K562 (cell line): Measurements from ENCODE around the gene GFM2. TPM values are rescaled to one million over a fixed set of nuclear protein-coding genes. Genes with fewer than 3 reads are reported as not detected.
"Not testable (repeated sequence)": the region's sequence is repeated elsewhere in the genome, so short reads cannot be mapped to it uniquely, and the experiment has no call there.

Experiments
- ATAC-seq: fragments of 200-7000 bp; cut with Tn5 transposase; 3 replicates; pipeline ENCODE4 v1.9.1; 2020; ENCODE audit warnings: moderate library complexity
- BruUV-seq: library from RNA; stranded (reverse); fragments of 400-500 nt; replicated peaks from 2 replicates; lab custom pipeline; 2021; lab: Mats Ljungman, UMichigan
- CTCF ChIA-PET: fragments of 300-600 bp; formaldehyde crosslinking; extraction: SDS; loops from one replicate; lab custom pipeline; 2021; ENCODE audit warnings: low intra/inter-chr PET ratio; lab: Yijun Ruan, JAX
- POLR2A ChIA-PET: fragments of 300-600, 350-650 bp; sonication (Branson Sonifier 250); formaldehyde crosslinking; extraction: SDS; loops from one replicate; lab custom pipeline; 2021; ENCODE audit warnings: antibody characterized with exemption, inconsistent platforms; lab: Yijun Ruan, JAX
- DNase-seq, 4 experiments: peaks; one replicate each; pipeline versions ENCODE4 v3.0.0 to v3.0.0-alpha.2; 2011 to 2018; ENCODE audit warnings: low spot score in 3 of 4, mixed read lengths in 3 of 4; ENCODE audit errors: extremely low read depth in 1 of 4
- FAIRE-seq: peaks from 2 replicates; lab custom pipeline; 2011; peaks lifted over from hg19 to GRCh38; lab: Jason Lieb, UNC
- H2AFZ ChIP-seq: 2 replicates; pipeline ENCODE4 v1.6.0; 2011; ENCODE audit warnings: low read depth, low read length, control low read depth, inconsistent platforms
- H3K27ac ChIP-seq: fragments of 200-600 bp; 3 replicates; pipeline ENCODE4 v1.8.0; 2011; ENCODE audit warnings: low read depth, mild to moderate bottlenecking, control low read depth, inconsistent platforms, low read length, moderate library complexity, mixed read lengths; ENCODE audit errors: extremely low read depth
- H3K27me3 ChIP-seq, 2 experiments: fragments of 300-600 bp in 1 of 2; 2 replicates in 1 of 2; 3 replicates in 1 of 2; pipeline versions ENCODE4 v1.6.0 to v1.8.0; 2011; ENCODE audit warnings: inconsistent platforms in 2 of 2, low read length in 2 of 2, mild to moderate bottlenecking in 1 of 2, mixed read lengths in 1 of 2, moderate library complexity in 1 of 2; ENCODE audit not compliant: control insufficient read depth in 2 of 2, insufficient read depth in 2 of 2
- H3K36me3 ChIP-seq: fragments of 300-600 bp; 3 replicates; pipeline ENCODE4 v1.8.0; 2011; ENCODE audit warnings: mild to moderate bottlenecking, low read length, inconsistent platforms; ENCODE audit not compliant: control insufficient read depth, insufficient read depth
- H3K4me1 ChIP-seq, 2 experiments: fragments of 200-600 bp in 1 of 2; replicated peaks in 1 of 2; 2 replicates in 1 of 2; 3 replicates in 1 of 2; pipeline versions ENCODE4 v1.5.1 to v1.8.0; 2011; ENCODE audit warnings: inconsistent platforms in 2 of 2, low read length in 2 of 2, mild to moderate bottlenecking in 1 of 2, mixed read lengths in 1 of 2, moderate library complexity in 1 of 2; ENCODE audit not compliant: control insufficient read depth in 2 of 2, insufficient read depth in 2 of 2
- H3K4me2 ChIP-seq: 2 replicates; pipeline ENCODE4 v1.6.1; 2011; ENCODE audit warnings: low read length, control low read depth, inconsistent platforms, mixed read lengths; ENCODE audit not compliant: insufficient read depth
- H3K4me3 ChIP-seq: fragments of 200-600 bp; sonication (generic), shearing (Covaris generic); 2 replicates; pipeline ENCODE4 v1.5.1; 2016; ENCODE audit warnings: control low read depth, inconsistent platforms
- H3K79me2 ChIP-seq: fragments of 200-600 bp; 3 replicates; pipeline ENCODE4 v1.8.0; 2011; ENCODE audit warnings: low read length, inconsistent platforms; ENCODE audit not compliant: control insufficient read depth, insufficient read depth
- H3K9ac ChIP-seq, 2 experiments: 2 replicates each; pipeline versions ENCODE4 v1.6.0 to v1.6.1; 2011; ENCODE audit warnings: low read depth in 2 of 2, low read length in 2 of 2, control low read depth in 1 of 2, inconsistent platforms in 1 of 2, mild to moderate bottlenecking in 1 of 2, mixed read lengths in 1 of 2; ENCODE audit not compliant: insufficient read depth in 1 of 2
- H3K9me1 ChIP-seq: one replicate; pipeline ENCODE4 v1.6.0; 2011; ENCODE audit warnings: inconsistent platforms, mild to moderate bottlenecking, low read length, moderate library complexity; ENCODE audit not compliant: control insufficient read depth, insufficient read depth
- H3K9me3 ChIP-seq: replicated peaks from 2 replicates; pipeline ENCODE4 v1.5.1; 2011; ENCODE audit warnings: low read depth, low read length, inconsistent platforms; ENCODE audit not compliant: control insufficient read depth, insufficient read depth
- H4K20me1 ChIP-seq: replicated peaks from 2 replicates; pipeline ENCODE4 v1.6.1; 2011; ENCODE audit warnings: low read length, inconsistent platforms, mixed read lengths; ENCODE audit not compliant: control insufficient read depth, insufficient read depth
- FUS ChIP-seq: fragments of 200-400 bp; formaldehyde crosslinking; optimal IDR thresholded peaks from 2 replicates; pipeline ENCODE3; 2017; ENCODE audit warnings: low read depth, low read length
- JUND ChIP-seq, 2 experiments: IDR thresholded peaks; 2 replicates in 1 of 2; 3 replicates in 1 of 2; pipeline ENCODE4 v1.6.1; 2011; ENCODE audit warnings: borderline replicate concordance in 2 of 2, low read depth in 2 of 2, low read length in 2 of 2, improper control_type of control experiment in 1 of 2, missing biosample characterization in 1 of 2, missing genetic modification characterization in 1 of 2, missing genetic modification reagents in 1 of 2
- MEF2D ChIP-seq: conservative IDR thresholded peaks from 2 replicates; pipeline ENCODE4 v1.6.1; 2016; ENCODE audit warnings: low read depth, missing genetic modification characterization, missing compliant biosample characterization
- RAD21 ChIP-seq, 2 experiments: fragments of 250-450 bp in 1 of 2; fragments of 450-650 bp in 1 of 2; sonication (Bioruptor Pico) in 1 of 2; formaldehyde crosslinking in 1 of 2; IDR thresholded peaks in 1 of 2; conservative IDR thresholded peaks in 1 of 2; 2 replicates each; pipeline versions ENCODE4 v1.4.0 to v1.8.0; 2020 to 2022; ENCODE audit warnings: mild to moderate bottlenecking in 2 of 2, moderate library complexity in 1 of 2
- SMC3 ChIP-seq: conservative IDR thresholded peaks from 2 replicates; pipeline ENCODE4 v1.6.1; 2011; ENCODE audit warnings: low read depth, low read length, improper control_type of control experiment; ENCODE audit not compliant: insufficient read depth
- ZNF124 ChIP-seq: sonication (generic); formaldehyde crosslinking; IDR thresholded peaks from 2 replicates; pipeline ENCODE4 v1.8.1; 2022; ENCODE audit warnings: missing genetic modification reagents
- ZNF76 ChIP-seq: fragments of 250-450 bp; sonication (Bioruptor Pico); IDR thresholded peaks from 2 replicates; pipeline ENCODE4 v1.4.0; 2020; ENCODE audit warnings: mild to moderate bottlenecking, moderate library complexity, borderline replicate concordance
- WGBS: fragments of 100-300 bp; shearing (Covaris generic); methylation state at CpG from one replicate; pipeline ENCODE4 v1.1.6; 2016; ENCODE audit warnings: low coverage, mixed read lengths; ENCODE audit not compliant: insufficient coverage; ENCODE audit errors: missing lambda C conversion rate; 5-methylcytosine and 5-hydroxymethylcytosine counted together
- in situ Hi-C: fragments of 300-500 bp; cut with MboI; formaldehyde crosslinking; loops from 4 replicates; pipeline ENCODE4 v1.15.0; 2018; ENCODE audit warnings: inconsistent platforms, mixed read lengths
- intact Hi-C: fragments of 100-400 bp; cut with micrococcal nuclease; formaldehyde crosslinking; loops from 2 replicates; pipeline ENCODE4 v1.14.2; 2022
- polyA plus RNA-seq, 8 experiments: library from polyadenylated mRNA; depleted of rRNA in 4 of 8; stranded (reverse) in 5 of 8; unstranded in 3 of 8; fragments of >200 nt; fragmentation: Nextera tagmentation in 2 of 8; fragmentation: Illumina TruSeq in 1 of 8; extraction: Ambion mirVana in 2 of 8; extraction: Trizol in 1 of 8; gene quantifications; 2 replicates each; pipeline versions ENCODE4 v1.2.1 to v1.2.3, GENCODE V29; 2011 to 2014; ENCODE audit warnings: inconsistent platforms in 1 of 8, missing spikeins in 1 of 8
- total RNA-seq, 7 experiments: library from RNA; depleted of rRNA in 6 of 7; stranded (reverse); fragments of >200 nt in 6 of 7; fragmentation: Illumina TruSeq in 2 of 7; extraction: Trizol in 2 of 7; gene quantifications; 2 replicates each; pipeline versions ENCODE4 v1.2.1 to v1.2.3, GENCODE V29; 2011 to 2021; ENCODE audit warnings: low replicate concordance in 1 of 7

Gene GFM2
- total and polyA plus RNA-seq, 9 of the 15 experiments (the other 6 are each of a cell fraction or from before 2014, with no cell fraction given): 32.8 to 78.2 (median 52.5) TPM

- intact Hi-C loops: loop anchor here (10.0 kb wide), 1 partner anchor 1578 kb away; no protein-coding TSS in a partner anchor
- H3K4me3 ChIP-seq, CTCF ChIA-PET, FAIRE-seq, H3K36me3 ChIP-seq, H3K9me1 ChIP-seq, ATAC-seq, BruUV-seq, H4K20me1 ChIP-seq, H3K9me3 ChIP-seq, DNase-seq, H3K9ac ChIP-seq, H3K4me2 ChIP-seq, H2AFZ ChIP-seq, H3K4me1 ChIP-seq, H3K27ac ChIP-seq, H3K79me2 ChIP-seq: not testable (repeated sequence)
- POLR2A ChIA-PET: interaction anchor here (0.7 kb wide), 1 partner anchor 610 kb away, joined by 6 read pairs; no protein-coding TSS in a partner anchor
- in situ Hi-C loops: loop anchor here (5.0 kb wide), 1 partner anchor 241 kb away; no protein-coding TSS in a partner anchor
- peaks cover 6 to 14% of the 10 kb centered on the region in 2 experiments; a peak in 4 of 5 replicates for H3K27me3 ChIP-seq
- 23% methylated on average over 6 of the region's 6 CpGs for WGBS
Observed at GRCh38 chr5:74676466-74676865, 90.5 kb downstream of the GFM2 start.

- POLR2A ChIA-PET: interaction anchor here (0.6 to 1.3 kb wide), 4 partner anchors 10 to 915 kb away, joined by 3 to 4 read pairs (median 3); partner anchors contain the start of gene HMGCR
- Histone ChIP-seq H3K36me3 (no peaks in the 10 kb centered on the region), H3K27me3 (peaks cover 10 to 22% of the 10 kb centered on the region in 2 experiments; a peak in 4 of 5 replicates), H3K4me3 (no peak overlapping the region), H3K9me3 (no peaks in the 10 kb centered on the region), H2AFZ (0 out of 2 replicates have a peak overlapping the region, but pooled peaks have one; percentile 0), H3K9ac (no peak overlapping the region), H3K4me2 (no peak overlapping the region), H3K27ac (no peak overlapping the region), H3K4me1 (no peaks in the 10 kb centered on the region; a peak in 1 of 5 replicates), H4K20me1 (no peaks in the 10 kb centered on the region), H3K9me1 (no peaks in the 10 kb centered on the region), H3K79me2 (no peaks in the 10 kb centered on the region)
- FAIRE-seq (peak; percentile 59), ATAC-seq (peak; percentile 88), DNase-seq (peak in 1 of 4 experiments; percentile 24)
- intact Hi-C loops: loop anchor here (1.0 to 10.0 kb wide), 2 partner anchors 246 to 1582 kb away; no protein-coding TSS in a partner anchor
- in situ Hi-C loops: no loop called here
- BruUV-seq: no TSS peak
- WGBS: 13% methylated on average over 6 of the region's 6 CpGs
- CTCF ChIA-PET: interaction anchor here (0.7 to 2.6 kb wide), 3 partner anchors 242 to 1584 kb away, joined by 3 to 12 read pairs (median 5); no protein-coding TSS in a partner anchor
- TF ChIP-seq RAD21 (CRISPR knock-in tag; conservative IDR thresholded peaks at IDR 0.05 in 1 of 2, IDR thresholded peaks at IDR 0.05 in 1 of 2) (peak; percentile 64 to 74), SMC3 (0 out of 2 replicates have a peak, but pooled peaks have one; percentile 36), JUND (IDR thresholded peaks at IDR 0.05; ENCODE audit: borderline replicate concordance, low read depth, low read length) (no peak), JUND (tag; IDR thresholded peaks at IDR 0.05; ENCODE audit: borderline replicate concordance, low read depth, low read length) (no peak), ZNF124 (CRISPR knock-in tag) (no peak), ZNF76 (no peak), FUS (no peak), MEF2D (0 out of 2 replicates have a peak, but pooled peaks have one; percentile 52)
Observed at GRCh38 chr5:74673011-74673790, 93.7 kb downstream of the GFM2 start.
